Melanocyte of skin (primary cell): ENCODE measurements around the gene GRM3. TPM values are rescaled to one million over a fixed set of nuclear protein-coding genes. Genes with fewer than 3 reads are reported as not detected.

Experiments
- total RNA-seq, 2 donors: library from RNA; depleted of rRNA; stranded (reverse); fragments of >200 nt; gene quantifications; 2 replicates each; pipeline ENCODE4 v1.2.3, GENCODE V29; 2012

GRM3 gene
- total RNA-seq: not detected

DNA sequence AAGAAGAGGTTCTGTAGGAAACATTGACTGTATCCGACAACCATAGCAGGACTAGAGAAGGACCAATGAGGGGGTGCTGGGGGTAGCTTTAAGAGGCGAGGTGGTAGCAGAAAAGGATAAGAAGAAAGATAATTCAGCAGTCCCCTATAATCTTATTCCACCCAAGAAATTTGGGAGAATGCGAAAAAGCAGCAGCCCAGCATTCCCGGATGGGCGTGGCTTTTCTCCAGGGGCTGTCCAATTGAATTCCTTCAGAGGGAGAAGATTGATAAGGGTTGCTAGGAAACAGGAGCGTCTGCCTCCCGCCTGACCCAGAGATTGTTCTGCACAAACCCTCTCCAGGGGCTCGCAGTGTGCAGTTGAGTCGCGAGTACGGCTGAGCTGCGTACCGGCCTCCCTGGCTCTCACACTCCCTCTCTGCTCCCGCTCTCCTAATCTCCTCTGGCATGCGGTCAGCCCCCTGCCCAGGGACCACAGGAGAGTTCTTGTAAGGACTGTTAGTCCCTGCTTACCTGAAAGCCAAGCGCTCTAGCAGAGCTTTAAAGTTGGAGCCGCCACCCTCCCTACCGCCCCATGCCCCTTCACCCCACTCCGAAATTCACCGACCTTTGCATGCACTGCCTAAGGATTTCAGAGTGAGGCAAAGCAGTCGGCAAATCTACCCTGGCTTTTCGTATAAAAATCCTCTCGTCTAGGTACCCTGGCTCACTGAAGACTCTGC is at the start of gene GRM3:
Gene GRM3 (plus strand): TSS at position 349 of the 721 bp plus-strand sequence. CDS start 121,237 bp downstream, outside the sequence.

